Neuron (in vitro differentiated cells): ENCODE data around the gene RAC2.
"Not testable (repeated sequence)": the region's sequence is repeated elsewhere in the genome, so short reads cannot be mapped to it uniquely, and the experiment has no call there.

Experiments
- H2AFZ ChIP-seq: one replicate; pipeline ENCODE4 v1.6.1; 2013; ENCODE audit warnings: low read depth, mild to moderate bottlenecking, inconsistent platforms, low read length, moderate library complexity
- H3K27me3 ChIP-seq: one replicate; pipeline ENCODE4 v1.6.1; 2013; ENCODE audit warnings: low read length; ENCODE audit not compliant: insufficient read depth
- H3K36me3 ChIP-seq: one replicate; pipeline ENCODE4 v1.6.1; 2013; ENCODE audit warnings: low read length; ENCODE audit not compliant: insufficient read depth
- H3K4me1 ChIP-seq: one replicate; pipeline ENCODE4 v1.6.1; 2013; ENCODE audit warnings: low read length; ENCODE audit not compliant: insufficient read depth
- H3K4me3 ChIP-seq: 2 replicates; pipeline ENCODE4 v1.5.1; 2013; ENCODE audit warnings: mild to moderate bottlenecking, low read length, moderate library complexity
- H3K9me3 ChIP-seq: one replicate; pipeline ENCODE4 v1.6.1; 2013; ENCODE audit warnings: low read length

Gene RAC2

GRCh38 chr22:37258005-37258752 is 14.1 kb upstream of the RAC2 start:
- H2AFZ ChIP-seq = no peak overlapping the region
- H3K9me3 ChIP-seq = no peaks in the 10 kb centered on the region
- H3K36me3 ChIP-seq = no peaks in the 10 kb centered on the region
- H3K4me1 ChIP-seq = peaks cover 6% of the 10 kb centered on the region
- H3K4me3 ChIP-seq = no peak overlapping the region
- H3K27me3 ChIP-seq = peaks cover 3% of the 10 kb centered on the region

- Histone ChIP-seq H3K4me1 (peaks cover 6% of the 10 kb centered on the region), H3K9me3 (no peaks in the 10 kb centered on the region), H3K36me3 (no peaks in the 10 kb centered on the region), H3K27me3 (peaks cover 6% of the 10 kb centered on the region), H2AFZ (no peak overlapping the region), H3K4me3 (no peak overlapping the region)
Observed at GRCh38 chr22:37256075-37256726, 12.1 kb upstream of the RAC2 start.

- peaks cover 5% of the 10 kb centered on the region for H3K27me3 ChIP-seq
- no peak overlapping the region for H2AFZ ChIP-seq
- no peak overlapping the region for H3K4me3 ChIP-seq
- no peaks in the 10 kb centered on the region for H3K36me3 ChIP-seq
- H3K9me3 ChIP-seq = no peaks in the 10 kb centered on the region
- peaks cover 6% of the 10 kb centered on the region for H3K4me1 ChIP-seq
Observed at GRCh38 chr22:37255558-37256006, 11.5 kb upstream of the RAC2 start.

- Histone ChIP-seq H3K9me3 (no peaks in the 10 kb centered on the region), H3K36me3 (no peaks in the 10 kb centered on the region), H3K4me1 (peaks cover 6% of the 10 kb centered on the region)
Observed at GRCh38 chr22:37254867-37255233, 10.8 kb upstream of the RAC2 start.

GRCh38 chr22:37254209-37254866 is 10.3 kb upstream of the RAC2 start:
- no peaks in the 10 kb centered on the region for H3K9me3 ChIP-seq
- H3K27me3 ChIP-seq = peaks cover 4% of the 10 kb centered on the region
- no peak overlapping the region for H2AFZ ChIP-seq
- H3K4me1 ChIP-seq = peaks cover 3% of the 10 kb centered on the region
- H3K4me3 ChIP-seq = no peak overlapping the region
- no peaks in the 10 kb centered on the region for H3K36me3 ChIP-seq

More at GRCh38 chr22:37254867-37255233, 10.8 kb upstream of the RAC2 start:
- Histone ChIP-seq H3K27me3 (peaks cover 4% of the 10 kb centered on the region), H3K4me3 (no peak overlapping the region), H2AFZ (no peak overlapping the region)

GRCh38 chr22:37253126-37253660 is 9.1 kb upstream of the RAC2 start:
- no peaks in the 10 kb centered on the region for H3K9me3 ChIP-seq
- no peak overlapping the region for H3K4me3 ChIP-seq
- peaks cover 4% of the 10 kb centered on the region for H3K27me3 ChIP-seq
- no peak overlapping the region for H2AFZ ChIP-seq
- H3K4me1 ChIP-seq = no peaks in the 10 kb centered on the region
- no peaks in the 10 kb centered on the region for H3K36me3 ChIP-seq

GRCh38 chr22:37251836-37252235 is 7.8 kb upstream of the RAC2 start:
- not testable (repeated sequence) for H3K4me1 ChIP-seq, H3K36me3 ChIP-seq, H3K4me3 ChIP-seq, H2AFZ ChIP-seq, H3K9me3 ChIP-seq, H3K27me3 ChIP-seq

- Histone ChIP-seq H3K27me3 (peaks cover 4% of the 10 kb centered on the region), H3K4me1 (no peaks in the 10 kb centered on the region), H2AFZ (no peak overlapping the region), H3K36me3 (no peaks in the 10 kb centered on the region), H3K9me3 (no peaks in the 10 kb centered on the region), H3K4me3 (no peak overlapping the region)
Observed at GRCh38 chr22:37249986-37250385, 5.9 kb upstream of the RAC2 start.

GRCh38 chr22:37248251-37248650 is 4.2 kb upstream of the RAC2 start:
- H2AFZ ChIP-seq = no peak overlapping the region
- H3K27me3 ChIP-seq = peaks cover 4% of the 10 kb centered on the region
- no peaks in the 10 kb centered on the region for H3K4me1 ChIP-seq
- no peaks in the 10 kb centered on the region for H3K9me3 ChIP-seq
- no peaks in the 10 kb centered on the region for H3K36me3 ChIP-seq
- H3K4me3 ChIP-seq = no peak overlapping the region

GRCh38 chr22:37245740-37246139 is 1.7 kb upstream of the RAC2 start:
- Histone ChIP-seq H3K4me1 (peaks cover 6% of the 10 kb centered on the region), H3K9me3 (no peaks in the 10 kb centered on the region), H3K27me3 (peaks cover 5% of the 10 kb centered on the region), H3K4me3 (no peak overlapping the region), H3K36me3 (no peaks in the 10 kb centered on the region), H2AFZ (no peak overlapping the region)

- Histone ChIP-seq H2AFZ (no peak overlapping the region), H3K4me1 (peaks cover 6% of the 10 kb centered on the region), H3K27me3 (peaks cover 5% of the 10 kb centered on the region), H3K9me3 (no peaks in the 10 kb centered on the region), H3K4me3 (no peak overlapping the region), H3K36me3 (no peaks in the 10 kb centered on the region)
Observed at GRCh38 chr22:37244922-37245722, 1.1 kb upstream of the RAC2 start.

- Histone ChIP-seq H3K36me3 (no peaks in the 10 kb centered on the region), H3K4me3 (no peak overlapping the region), H3K27me3 (peaks cover 15% of the 10 kb centered on the region)
Observed at GRCh38 chr22:37243402-37244113, 511 bp downstream of the RAC2 start.

More at GRCh38 chr22:37243402-37244113, 511 bp downstream of the RAC2 start:
- Histone ChIP-seq H3K9me3 (no peaks in the 10 kb centered on the region), H3K4me1 (peaks cover 6% of the 10 kb centered on the region), H2AFZ (no peak overlapping the region)
